Neural progenitor cell (in vitro differentiated cells): ENCODE data around the gene CFAP221. TPM values are rescaled to one million over a fixed set of nuclear protein-coding genes. Genes with fewer than 3 reads are reported as not detected.
"Not testable (repeated sequence)": the region's sequence is repeated elsewhere in the genome, so short reads cannot be mapped to it uniquely, and the experiment has no call there.

Experiments used
- DNase-seq: peaks from one replicate; pipeline ENCODE4 v3.0.0-alpha.2; 2016; ENCODE audit warnings: low spot score
- H2AFZ ChIP-seq: fragments of 200-600 bp; sonication (generic); replicated peaks from 2 replicates; pipeline ENCODE4 v1.6.1; 2016; ENCODE audit warnings: antibody characterized with exemption
- H3F3A ChIP-seq: fragments of 200-600 bp; sonication (generic); 2 replicates; pipeline ENCODE4 v1.6.1; 2016; ENCODE audit warnings: antibody characterized with exemption, low read depth
- H3K27ac ChIP-seq: fragments of 200-600 bp; sonication (generic); 2 replicates; pipeline ENCODE4 v1.5.1; 2016; ENCODE audit warnings: mild to moderate bottlenecking
- H3K27me3 ChIP-seq: fragments of 200-600 bp; sonication (generic); 2 replicates; pipeline ENCODE4 v1.6.1; 2016; ENCODE audit warnings: mild to moderate bottlenecking, moderate library complexity
- H3K36me3 ChIP-seq: fragments of 200-600 bp; sonication (generic); 2 replicates; pipeline ENCODE4 v1.5.1; 2016
- H3K4me1 ChIP-seq: fragments of 200-600 bp; sonication (generic); 2 replicates; pipeline ENCODE4 v1.6.1; 2016; ENCODE audit warnings: mixed run types
- H3K4me2 ChIP-seq: fragments of 200-600 bp; sonication (generic); 2 replicates; pipeline ENCODE4 v1.6.1; 2016
- H3K4me3 ChIP-seq: fragments of 200-600 bp; sonication (generic); 2 replicates; pipeline ENCODE4 v1.5.1; 2016
- H3K79me2 ChIP-seq: fragments of 200-600 bp; sonication (generic); 2 replicates; pipeline ENCODE4 v1.6.1; 2016; ENCODE audit warnings: low read depth
- H3K9ac ChIP-seq: fragments of 200-600 bp; sonication (generic); 2 replicates; pipeline ENCODE4 v1.6.1; 2016
- H3K9me3 ChIP-seq: fragments of 200-600 bp; sonication (generic); 2 replicates; pipeline ENCODE4 v1.5.1; 2016; ENCODE audit warnings: low read depth
- H4K20me1 ChIP-seq: fragments of 200-600 bp; sonication (generic); 2 replicates; pipeline ENCODE4 v1.6.1; 2016; ENCODE audit warnings: low read depth
- H3K27ac Mint-ChIP-seq: 3 replicates; pipeline ENCODE4 v1.8.0; 2021; ENCODE audit warnings: mixed read lengths
- H3K27me3 Mint-ChIP-seq: 2 replicates; pipeline ENCODE4 v1.8.0; 2022; ENCODE audit warnings: low read depth, mild to moderate bottlenecking, inconsistent platforms, moderate library complexity, mixed read lengths; ENCODE audit not compliant: insufficient read depth
- H3K36me3 Mint-ChIP-seq: 3 replicates; pipeline ENCODE4 v1.8.0; 2021; ENCODE audit warnings: mixed read lengths
- H3K4me1 Mint-ChIP-seq: 3 replicates; pipeline ENCODE4 v1.8.0; 2021; ENCODE audit warnings: mixed read lengths
- H3K4me3 Mint-ChIP-seq: 3 replicates; pipeline ENCODE4 v1.8.0; 2021; ENCODE audit warnings: mild to moderate bottlenecking, moderate library complexity, mixed read lengths
- H3K9me3 Mint-ChIP-seq: 3 replicates; pipeline ENCODE4 v1.8.0; 2020; ENCODE audit warnings: mixed read lengths
- CTCF ChIP-seq: fragments of 200-600 bp; sonication (generic); IDR thresholded peaks from 2 replicates; pipeline ENCODE4 v1.5.1; 2017; ENCODE audit warnings: antibody characterized with exemption, mild to moderate bottlenecking
- EZH2 ChIP-seq: fragments of 200-600 bp; sonication (generic); IDR thresholded peaks from 2 replicates; pipeline ENCODE4 v1.6.1; 2017; ENCODE audit warnings: antibody characterized with exemption, mild to moderate bottlenecking, moderate library complexity
- EZH2phosphoT487 ChIP-seq: fragments of 200-600 bp; sonication (generic); IDR thresholded peaks from 2 replicates; pipeline ENCODE4 v1.6.1; 2017; ENCODE audit warnings: antibody characterized with exemption
- total RNA-seq: library from RNA; depleted of rRNA; stranded (reverse); fragments of >200 nt; gene quantifications from 2 replicates; pipeline ENCODE4 v1.2.3, GENCODE V29; 2015; ENCODE audit warnings: low replicate concordance

The CFAP221 gene
- total RNA-seq, 1 donor from 2014 or later, result 1.5 TPM

DNA sequence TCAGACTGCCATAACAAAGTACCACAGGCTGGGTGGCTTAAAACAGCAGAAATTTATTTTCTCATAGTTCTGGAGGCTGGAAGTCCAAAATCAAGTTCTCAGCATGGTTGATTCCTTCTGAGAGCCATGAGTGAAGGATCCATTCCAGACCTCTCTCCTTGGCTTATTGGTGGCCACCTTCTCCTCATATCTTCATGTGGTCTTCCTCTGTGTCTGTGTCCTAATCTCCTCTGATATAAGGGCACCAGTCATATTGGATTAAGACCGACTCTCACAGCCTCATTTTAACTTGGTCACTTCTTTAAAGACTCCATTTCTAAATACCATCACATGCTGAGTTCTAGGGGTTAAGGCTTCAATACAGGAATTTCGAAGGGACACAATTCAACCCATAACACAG, 65.1 kb downstream of the CFAP221 start:
- Histone ChIP-seq H2AFZ (no peak overlapping the region), H3K27me3 (peaks cover 7% of the 10 kb centered on the region), H3K27ac (no peak overlapping the region), H3K9me3 (no peaks in the 10 kb centered on the region), H3K9ac (no peak overlapping the region), H3K4me3 (no peak overlapping the region), H4K20me1 (no peaks in the 10 kb centered on the region), H3K4me2 (no peak overlapping the region), H3F3A (no peaks in the 10 kb centered on the region), H3K36me3 (no peaks in the 10 kb centered on the region), H3K79me2 (no peaks in the 10 kb centered on the region), H3K4me1 (no peaks in the 10 kb centered on the region)
- no peak overlapping the region for H3K4me3 Mint-ChIP-seq
- H3K27ac Mint-ChIP-seq, result no peak overlapping the region
- TF ChIP-seq CTCF (no peak), EZH2 (no peak), EZH2phosphoT487 (no peak)
- H3K9me3 Mint-ChIP-seq, result peaks cover 12% of the 10 kb centered on the region
- H3K4me1 Mint-ChIP-seq, result no peaks in the 10 kb centered on the region
- DNase-seq, result no peak
- peaks cover 6% of the 10 kb centered on the region for H3K27me3 Mint-ChIP-seq
- H3K36me3 Mint-ChIP-seq, result peaks cover 6% of the 10 kb centered on the region

DNA sequence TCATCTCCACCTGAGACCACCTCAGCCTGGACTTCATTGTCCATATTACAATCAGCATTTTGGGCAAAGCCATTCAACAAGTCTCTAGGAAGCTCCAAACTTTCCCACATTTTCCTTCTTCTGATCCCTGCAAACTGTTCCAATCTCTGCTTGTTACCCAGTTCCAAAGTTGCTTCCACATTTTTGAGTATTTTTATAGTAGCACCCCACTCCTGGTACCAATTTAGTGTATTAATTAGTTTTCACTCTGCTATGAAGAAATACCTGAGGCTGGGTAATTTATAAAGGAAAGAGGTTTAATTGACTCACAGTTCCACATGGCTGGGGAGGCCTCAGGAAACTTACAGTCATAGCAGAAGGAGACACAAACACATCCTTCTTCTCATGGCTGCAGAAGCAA, 69.9 kb downstream of the CFAP221 start:
- H3K4me3 Mint-ChIP-seq, result peak overlapping the region; percentile 19
- not testable (repeated sequence) for H3K9ac ChIP-seq, H3K4me1 ChIP-seq, H3K27me3 ChIP-seq, H3K79me2 ChIP-seq, H3K9me3 ChIP-seq, H2AFZ ChIP-seq, H3K27me3 Mint-ChIP-seq, H3K4me1 Mint-ChIP-seq, H3K4me2 ChIP-seq, H3K27ac ChIP-seq, DNase-seq, H3K4me3 ChIP-seq, H3K27ac Mint-ChIP-seq, H3K36me3 ChIP-seq, H4K20me1 ChIP-seq, H3F3A ChIP-seq
- H3K9me3 Mint-ChIP-seq, result peaks cover 19% of the 10 kb centered on the region
- H3K36me3 Mint-ChIP-seq, result peaks cover 11% of the 10 kb centered on the region

DNA sequence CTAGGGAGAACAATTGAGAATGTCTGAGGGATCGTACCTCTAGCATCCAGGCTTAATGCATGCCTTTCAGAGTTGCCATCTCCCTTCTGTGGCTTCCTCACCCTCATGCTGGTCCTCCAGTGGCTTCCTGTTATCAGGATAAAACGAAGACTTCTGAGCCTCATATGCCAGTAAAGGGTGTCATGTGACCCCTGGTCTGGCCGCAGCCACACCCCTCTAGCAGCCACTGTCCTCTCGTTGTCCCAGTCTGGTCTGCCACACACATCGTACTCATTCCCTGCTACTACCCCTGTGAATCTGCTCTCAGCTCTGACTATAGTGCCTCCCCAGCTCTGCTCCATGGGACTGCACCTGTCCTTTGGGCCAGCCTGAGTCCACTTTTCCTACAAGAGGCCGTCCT, 72.2 kb downstream of the CFAP221 start:
- Histone ChIP-seq H3K9me3 (no peaks in the 10 kb centered on the region), H3K79me2 (no peaks in the 10 kb centered on the region), H3F3A (no peaks in the 10 kb centered on the region), H3K4me1 (no peaks in the 10 kb centered on the region), H3K4me3 (no peak overlapping the region), H3K27me3 (no peaks in the 10 kb centered on the region), H3K4me2 (no peak overlapping the region), H3K36me3 (no peaks in the 10 kb centered on the region), H3K27ac (no peak overlapping the region), H4K20me1 (no peaks in the 10 kb centered on the region), H2AFZ (no peak overlapping the region), H3K9ac (no peak overlapping the region)
- no peaks in the 10 kb centered on the region for H3K4me1 Mint-ChIP-seq
- H3K36me3 Mint-ChIP-seq, result peaks cover 11% of the 10 kb centered on the region
- TF ChIP-seq EZH2phosphoT487 (no peak), CTCF (no peak), EZH2 (no peak)
- H3K4me3 Mint-ChIP-seq, result no peak overlapping the region
- DNase-seq, result no peak
- H3K27me3 Mint-ChIP-seq, result peaks cover 7% of the 10 kb centered on the region
- no peak overlapping the region for H3K27ac Mint-ChIP-seq
- peaks cover 33% of the 10 kb centered on the region for H3K9me3 Mint-ChIP-seq

- H3K4me3 ChIP-seq, result no peak overlapping the region
- H3K27ac ChIP-seq, result no peak overlapping the region
- H3K4me3 Mint-ChIP-seq, result no peak overlapping the region
- H3K79me2 ChIP-seq, result no peaks in the 10 kb centered on the region
- no peak overlapping the region for H3K27ac Mint-ChIP-seq
- H3K9ac ChIP-seq, result no peak overlapping the region
- no peaks in the 10 kb centered on the region for H4K20me1 ChIP-seq
- no peaks in the 10 kb centered on the region for H3K4me1 Mint-ChIP-seq
- H3K4me2 ChIP-seq, result no peak overlapping the region
- no peaks in the 10 kb centered on the region for H3K9me3 ChIP-seq
- TF ChIP-seq CTCF (no peak), EZH2 (no peak), EZH2phosphoT487 (no peak)
- no peaks in the 10 kb centered on the region for H3K27me3 ChIP-seq
- no peaks in the 10 kb centered on the region for H3F3A ChIP-seq
- DNase-seq, result no peak
- H3K36me3 ChIP-seq, result no peaks in the 10 kb centered on the region
- no peaks in the 10 kb centered on the region for H3K4me1 ChIP-seq
- H3K9me3 Mint-ChIP-seq, result peaks cover 41% of the 10 kb centered on the region
- no peak overlapping the region for H2AFZ ChIP-seq
- peaks cover 6% of the 10 kb centered on the region for H3K27me3 Mint-ChIP-seq
- peaks cover 11% of the 10 kb centered on the region for H3K36me3 Mint-ChIP-seq
These were observed 73.2 kb downstream of the CFAP221 start for GRCh38 chr2:119617455-119617854.

GRCh38 chr2:119618725-119619124, 74.5 kb downstream of the CFAP221 start:
- not testable (repeated sequence) for H3K27me3 Mint-ChIP-seq, H3K36me3 ChIP-seq, H4K20me1 ChIP-seq, H3K4me3 ChIP-seq, H3F3A ChIP-seq, H3K4me2 ChIP-seq, H3K27ac Mint-ChIP-seq, DNase-seq, H3K4me3 Mint-ChIP-seq, H3K4me1 ChIP-seq, H3K36me3 Mint-ChIP-seq, H2AFZ ChIP-seq, H3K27me3 ChIP-seq, H3K27ac ChIP-seq, H3K9me3 ChIP-seq, H3K79me2 ChIP-seq, H3K4me1 Mint-ChIP-seq, H3K9ac ChIP-seq
- peaks cover 42% of the 10 kb centered on the region for H3K9me3 Mint-ChIP-seq
